DOHH2 (cell line): ENCODE results near the gene VEGFB.

ENCODE experiments used
- H3F3A ChIP-seq: fragments of 200-600 bp; sonication (generic), shearing (Covaris generic); 2 replicates; pipeline ENCODE4 v1.6.0; 2016; ENCODE audit warnings: antibody characterized with exemption, mild to moderate bottlenecking; ENCODE audit not compliant: control insufficient read depth, insufficient read depth
- H3K27ac ChIP-seq: fragments of 200-600 bp; sonication (generic); 2 replicates; pipeline ENCODE4 v1.5.1; 2014; ENCODE audit warnings: low read depth, mild to moderate bottlenecking, low read length, moderate library complexity
- H3K27me3 ChIP-seq: fragments of 200-600 bp; sonication (generic); 2 replicates; pipeline ENCODE4 v1.6.1; 2014; ENCODE audit warnings: mild to moderate bottlenecking, low read length, mixed read lengths; ENCODE audit not compliant: control insufficient read depth
- H3K36me3 ChIP-seq: fragments of 200-600 bp; sonication (generic); 2 replicates; pipeline ENCODE4 v1.6.1; 2014; ENCODE audit warnings: mild to moderate bottlenecking, low read length, moderate library complexity, mixed read lengths; ENCODE audit not compliant: control insufficient read depth
- H3K4me1 ChIP-seq: fragments of 200-600 bp; sonication (generic); 2 replicates; pipeline ENCODE4 v1.6.1; 2014; ENCODE audit warnings: mild to moderate bottlenecking, low read length, mixed read lengths; ENCODE audit not compliant: control insufficient read depth
- H3K4me2 ChIP-seq: fragments of 200-600 bp; sonication (generic); 2 replicates; pipeline ENCODE4 v1.6.0; 2014; ENCODE audit warnings: mild to moderate bottlenecking, low read length, moderate library complexity
- H3K4me3 ChIP-seq: fragments of 200-600 bp; sonication (generic); 2 replicates; pipeline ENCODE4 v1.5.1; 2014; ENCODE audit warnings: mild to moderate bottlenecking, low read length, mixed read lengths
- H3K79me2 ChIP-seq: fragments of 200-600 bp; sonication (generic); 2 replicates; pipeline ENCODE4 v1.6.1; 2014; ENCODE audit warnings: mild to moderate bottlenecking, low read length, mixed read lengths; ENCODE audit not compliant: control insufficient read depth
- H3K9me2 ChIP-seq: fragments of 200-600 bp; sonication (generic); replicated peaks from 2 replicates; pipeline ENCODE4 v1.6.1; 2014; ENCODE audit warnings: mild to moderate bottlenecking, low read length, mixed read lengths; ENCODE audit not compliant: control insufficient read depth
- H3K9me3 ChIP-seq: fragments of 200-600 bp; sonication (generic); 2 replicates; pipeline ENCODE4 v1.6.1; 2014; ENCODE audit warnings: antibody characterized with exemption, low read length, mixed read lengths; ENCODE audit not compliant: control insufficient read depth, insufficient read depth
- H4K20me1 ChIP-seq: fragments of 200-600 bp; sonication (generic); 2 replicates; pipeline ENCODE4 v1.6.0; 2014; ENCODE audit warnings: low read depth, mild to moderate bottlenecking, antibody characterized with exemption, low read length, moderate library complexity; ENCODE audit not compliant: control insufficient read depth, insufficient read depth
- CTCF ChIP-seq: fragments of 200-600 bp; sonication (generic); IDR thresholded peaks from one replicate; pipeline ENCODE4 v1.5.1; 2014; ENCODE audit warnings: antibody characterized with exemption, mild to moderate bottlenecking, low read depth, low read length; ENCODE audit not compliant: poor library complexity, severe bottlenecking
- EZH2phosphoT487 ChIP-seq: fragments of 200-600 bp; sonication (generic); IDR thresholded peaks from 2 replicates; pipeline ENCODE4 v1.6.1; 2017; ENCODE audit warnings: borderline replicate concordance, mild to moderate bottlenecking, antibody characterized with exemption, low read length, moderate library complexity, mixed read lengths

The VEGFB gene

GRCh38 chr11:64230171-64230984 lies 4.0 kb upstream of the VEGFB start, which contains the start of gene DNAJC4:
DNAJC4 (plus strand) TSS chr11:64230548; CDS start chr11:64230855, 307 bp downstream.
- H3K27me3 ChIP-seq = no peaks in the 10 kb centered on the region
- H3K4me2 ChIP-seq = peak within 1 kb of the TSS; percentile 97
- peak within 1 kb of the TSS; percentile 89 for H3K4me3 ChIP-seq
- peaks cover 46% of the 10 kb centered on the region for H3K79me2 ChIP-seq
- H3K4me1 ChIP-seq = peaks cover 75% of the 10 kb centered on the region
- TF ChIP-seq CTCF (no peak), EZH2phosphoT487 (no peak)
- peaks cover 24% of the 10 kb centered on the region for H3F3A ChIP-seq
- H3K9me2 ChIP-seq = no peaks in the 10 kb centered on the region
- no peaks in the 10 kb centered on the region for H4K20me1 ChIP-seq
- H3K36me3 ChIP-seq = peaks cover 14% of the 10 kb centered on the region
- H3K9me3 ChIP-seq = no peaks in the 10 kb centered on the region
- peak within 1 kb of the TSS; percentile 94 for H3K27ac ChIP-seq

GRCh38 chr11:64230985-64231365 lies 3.4 kb upstream of the VEGFB start:
- H3K9me3 ChIP-seq = no peaks in the 10 kb centered on the region
- H3K79me2 ChIP-seq = peaks cover 50% of the 10 kb centered on the region
- H3F3A ChIP-seq = peaks cover 24% of the 10 kb centered on the region
- H3K9me2 ChIP-seq = no peaks in the 10 kb centered on the region
- peak overlapping the region; percentile 94 for H3K27ac ChIP-seq
- TF ChIP-seq CTCF (no peak), EZH2phosphoT487 (no peak)
- peaks cover 78% of the 10 kb centered on the region for H3K4me1 ChIP-seq
- no peaks in the 10 kb centered on the region; the same call in 1 of the 2 replicates for H4K20me1 ChIP-seq
- peak overlapping the region; percentile 97 for H3K4me2 ChIP-seq
- H3K27me3 ChIP-seq = no peaks in the 10 kb centered on the region
- peaks cover 18% of the 10 kb centered on the region for H3K36me3 ChIP-seq
- H3K4me3 ChIP-seq = peak overlapping the region; percentile 89

GRCh38 chr11:64231546-64231945 lies 2.8 kb upstream of the VEGFB start:
- Histone ChIP-seq H3K79me2 (peaks cover 48% of the 10 kb centered on the region), H3K4me3 (peak overlapping the region; percentile 89), H4K20me1 (no peaks in the 10 kb centered on the region; the same call in 1 of the 2 replicates), H3K27me3 (no peaks in the 10 kb centered on the region), H3K4me2 (peak overlapping the region; percentile 97), H3K36me3 (peaks cover 20% of the 10 kb centered on the region), H3K4me1 (peaks cover 78% of the 10 kb centered on the region), H3F3A (peaks cover 24% of the 10 kb centered on the region), H3K9me2 (no peaks in the 10 kb centered on the region), H3K9me3 (no peaks in the 10 kb centered on the region), H3K27ac (no peak overlapping the region)
- TF ChIP-seq EZH2phosphoT487 (no peak), CTCF (no peak)
